Measurements from ENCODE around the gene CACNA1D.

DNA sequence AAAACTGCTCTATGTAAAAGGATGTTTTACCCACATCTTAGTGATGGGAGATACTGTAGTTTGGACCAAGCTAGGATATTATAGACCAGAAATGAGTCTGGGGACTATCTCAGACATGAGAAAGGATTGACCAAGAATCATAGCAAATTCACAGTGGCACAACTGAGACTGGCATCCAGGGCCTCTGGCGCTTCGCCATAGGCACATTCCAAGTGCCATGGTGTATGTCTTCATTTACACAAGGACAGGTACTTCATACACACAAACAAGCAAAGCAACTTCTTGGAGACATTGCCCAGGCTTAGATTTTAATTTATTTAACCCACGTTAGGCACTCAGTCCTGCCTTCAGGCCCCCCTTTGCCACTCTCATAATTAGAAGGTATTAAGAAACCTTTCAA, 28.9 kb downstream of the CACNA1D start:
- TF ChIP-seq, protein P1, sequence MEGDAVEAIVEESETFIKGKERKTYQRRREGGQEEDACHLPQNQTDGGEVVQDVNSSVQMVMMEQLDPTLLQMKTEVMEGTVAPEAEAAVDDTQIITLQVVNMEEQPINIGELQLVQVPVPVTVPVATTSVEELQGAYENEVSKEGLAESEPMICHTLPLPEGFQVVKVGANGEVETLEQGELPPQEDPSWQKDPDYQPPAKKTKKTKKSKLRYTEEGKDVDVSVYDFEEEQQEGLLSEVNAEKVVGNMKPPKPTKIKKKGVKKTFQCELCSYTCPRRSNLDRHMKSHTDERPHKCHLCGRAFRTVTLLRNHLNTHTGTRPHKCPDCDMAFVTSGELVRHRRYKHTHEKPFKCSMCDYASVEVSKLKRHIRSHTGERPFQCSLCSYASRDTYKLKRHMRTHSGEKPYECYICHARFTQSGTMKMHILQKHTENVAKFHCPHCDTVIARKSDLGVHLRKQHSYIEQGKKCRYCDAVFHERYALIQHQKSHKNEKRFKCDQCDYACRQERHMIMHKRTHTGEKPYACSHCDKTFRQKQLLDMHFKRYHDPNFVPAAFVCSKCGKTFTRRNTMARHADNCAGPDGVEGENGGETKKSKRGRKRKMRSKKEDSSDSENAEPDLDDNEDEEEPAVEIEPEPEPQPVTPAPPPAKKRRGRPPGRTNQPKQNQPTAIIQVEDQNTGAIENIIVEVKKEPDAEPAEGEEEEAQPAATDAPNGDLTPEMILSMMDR (IDR thresholded peaks at IDR 0.05 in 2 of 3, conservative IDR thresholded peaks at IDR 0.05 in 1 of 3; ENCODE audit: borderline replicate concordance in 1 of 3, insufficient read depth in 1 of 3, low read depth in 2 of 3, low read length in 2 of 3), result no peak
- no peak for TF ChIP-seq SRF (IDR thresholded peaks at IDR 0.05; ENCODE audit: low read depth)
- TF ChIP-seq, protein P2, sequence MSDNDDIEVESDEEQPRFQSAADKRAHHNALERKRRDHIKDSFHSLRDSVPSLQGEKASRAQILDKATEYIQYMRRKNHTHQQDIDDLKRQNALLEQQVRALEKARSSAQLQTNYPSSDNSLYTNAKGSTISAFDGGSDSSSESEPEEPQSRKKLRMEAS (IDR thresholded peaks at IDR 0.05), result no peak
- no peak for TF ChIP-seq CBX3 (IDR thresholded peaks at IDR 0.05; ENCODE audit: low read depth)
- no peak for TF ChIP-seq EZH2 (IDR thresholded peaks at IDR 0.05)
- TF ChIP-seq SP1 (IDR thresholded peaks at IDR 0.05; ENCODE audit: low read depth), result no peak
- TF ChIP-seq, protein P3, sequence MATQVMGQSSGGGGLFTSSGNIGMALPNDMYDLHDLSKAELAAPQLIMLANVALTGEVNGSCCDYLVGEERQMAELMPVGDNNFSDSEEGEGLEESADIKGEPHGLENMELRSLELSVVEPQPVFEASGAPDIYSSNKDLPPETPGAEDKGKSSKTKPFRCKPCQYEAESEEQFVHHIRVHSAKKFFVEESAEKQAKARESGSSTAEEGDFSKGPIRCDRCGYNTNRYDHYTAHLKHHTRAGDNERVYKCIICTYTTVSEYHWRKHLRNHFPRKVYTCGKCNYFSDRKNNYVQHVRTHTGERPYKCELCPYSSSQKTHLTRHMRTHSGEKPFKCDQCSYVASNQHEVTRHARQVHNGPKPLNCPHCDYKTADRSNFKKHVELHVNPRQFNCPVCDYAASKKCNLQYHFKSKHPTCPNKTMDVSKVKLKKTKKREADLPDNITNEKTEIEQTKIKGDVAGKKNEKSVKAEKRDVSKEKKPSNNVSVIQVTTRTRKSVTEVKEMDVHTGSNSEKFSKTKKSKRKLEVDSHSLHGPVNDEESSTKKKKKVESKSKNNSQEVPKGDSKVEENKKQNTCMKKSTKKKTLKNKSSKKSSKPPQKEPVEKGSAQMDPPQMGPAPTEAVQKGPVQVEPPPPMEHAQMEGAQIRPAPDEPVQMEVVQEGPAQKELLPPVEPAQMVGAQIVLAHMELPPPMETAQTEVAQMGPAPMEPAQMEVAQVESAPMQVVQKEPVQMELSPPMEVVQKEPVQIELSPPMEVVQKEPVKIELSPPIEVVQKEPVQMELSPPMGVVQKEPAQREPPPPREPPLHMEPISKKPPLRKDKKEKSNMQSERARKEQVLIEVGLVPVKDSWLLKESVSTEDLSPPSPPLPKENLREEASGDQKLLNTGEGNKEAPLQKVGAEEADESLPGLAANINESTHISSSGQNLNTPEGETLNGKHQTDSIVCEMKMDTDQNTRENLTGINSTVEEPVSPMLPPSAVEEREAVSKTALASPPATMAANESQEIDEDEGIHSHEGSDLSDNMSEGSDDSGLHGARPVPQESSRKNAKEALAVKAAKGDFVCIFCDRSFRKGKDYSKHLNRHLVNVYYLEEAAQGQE (IDR thresholded peaks at IDR 0.05; ENCODE audit: low read depth), result no peak
- no peak for TF ChIP-seq RAD21 (IDR thresholded peaks at IDR 0.05; ENCODE audit: low read depth)
- TF ChIP-seq POLR2A (IDR thresholded peaks at IDR 0.05; ENCODE audit: borderline replicate concordance, extremely low read depth, insufficient read depth, insufficient read length), result no peak
- no peak for TF ChIP-seq JUND (IDR thresholded peaks at IDR 0.05)

Measured in HCT116 (cell line).